Esophagus (tissue), 2 donors: Measurements from ENCODE around the gene CYP2W1. TPM values are rescaled to one million over a fixed set of nuclear protein-coding genes. Genes with fewer than 3 reads are reported as not detected.

ENCODE experiments used
- H3K27ac ChIP-seq, 2 donors: one replicate each; pipeline ENCODE4 v1.5.1; 2013; ENCODE audit warnings: low read depth in 2 of 2, mild to moderate bottlenecking in 2 of 2, inconsistent platforms in 1 of 2, low read length in 1 of 2, moderate library complexity in 1 of 2
- H3K27me3 ChIP-seq, 2 donors: one replicate each; pipeline ENCODE4 v1.6.1; 2013; ENCODE audit warnings: low read length in 2 of 2, control low read depth in 1 of 2, mild to moderate bottlenecking in 1 of 2; ENCODE audit not compliant: insufficient read depth in 2 of 2, control insufficient read depth in 1 of 2
- H3K36me3 ChIP-seq, 2 donors: one replicate each; pipeline ENCODE4 v1.6.1; 2013; ENCODE audit warnings: low read length in 1 of 2; ENCODE audit not compliant: control insufficient read depth in 2 of 2, insufficient read depth in 2 of 2
- H3K4me1 ChIP-seq, 2 donors: one replicate each; pipeline ENCODE4 v1.6.1; 2013; ENCODE audit warnings: low read length in 1 of 2; ENCODE audit not compliant: control insufficient read depth in 2 of 2, insufficient read depth in 2 of 2
- H3K4me3 ChIP-seq, 2 donors: one replicate each; pipeline ENCODE4 v1.5.1; 2013; ENCODE audit warnings: low read length in 2 of 2, mild to moderate bottlenecking in 2 of 2, low read depth in 1 of 2, moderate library complexity in 1 of 2
- H3K9me3 ChIP-seq, 2 donors: one replicate each; pipeline ENCODE4 v1.6.1; 2013; ENCODE audit warnings: mild to moderate bottlenecking in 2 of 2, low read depth in 1 of 2, low read length in 1 of 2, moderate library complexity in 1 of 2; ENCODE audit not compliant: control insufficient read depth in 2 of 2, insufficient read depth in 1 of 2
- WGBS, 2 donors: extraction: QIAGEN DNeasy Blood & Tissue Kit; methylation state at CpG; one replicate each; pipeline ENCODE4 v1.1.7; 2013; 5-methylcytosine and 5-hydroxymethylcytosine counted together
- polyA plus RNA-seq, 2 donors: library from polyadenylated mRNA; stranded (reverse); fragments of 200-250 nt; gene quantifications; one replicate each; pipeline ENCODE4 v1.2.3, GENCODE V29; 2013
- donor health status: healthy with polysubstance abuse.
- donor health status: Bipolar disorder and iron deficiency.

CYP2W1 gene
- polyA plus RNA-seq, 2 donors, result 0.48 to 1.5 TPM

GRCh38 chr7:1027242-1028043 is 44.5 kb downstream of the CYP2W1 start:
- Histone ChIP-seq H3K27me3 (no peaks in the 10 kb centered on the region), H3K27ac (peak overlapping the region; percentile 90), H3K4me3 (peak overlapping the region; percentile 55 to 69), H3K4me1 (peaks cover 0 to 11% of the 10 kb centered on the region in 2 donors), H3K36me3 (peaks cover 0 to 6% of the 10 kb centered on the region in 2 donors), H3K9me3 (no peaks in the 10 kb centered on the region)
- WGBS, 2 donors, result 36 to 40% methylated on average over 69 of the region's 69 CpGs

GRCh38 chr7:1028044-1028770 is 45.2 kb downstream of the CYP2W1 start:
- peaks cover 0 to 11% of the 10 kb centered on the region in 2 donors for H3K4me1 ChIP-seq

GRCh38 chr7:1028775-1029636 is 46.0 kb downstream of the CYP2W1 start:
- H3K9me3 ChIP-seq, result no peaks in the 10 kb centered on the region
- peaks cover 0 to 6% of the 10 kb centered on the region in 2 donors for H3K36me3 ChIP-seq
- H3K4me3 ChIP-seq, result peak overlapping the region; percentile 55 to 69
- peak overlapping the region; percentile 90 for H3K27ac ChIP-seq
- H3K27me3 ChIP-seq, result no peaks in the 10 kb centered on the region
- WGBS, 2 donors, result 53 to 55% methylated on average over 18 of the region's 18 CpGs
- peaks cover 0 to 11% of the 10 kb centered on the region in 2 donors for H3K4me1 ChIP-seq

More at GRCh38 chr7:1028044-1028770, 45.2 kb downstream of the CYP2W1 start:
- no peaks in the 10 kb centered on the region for H3K27me3 ChIP-seq
- peak overlapping the region; percentile 90 for H3K27ac ChIP-seq
- H3K4me3 ChIP-seq, result peak overlapping the region; percentile 55 to 69
- 1 to 3% methylated on average over 36 to 77 of the region's 77 CpGs for WGBS, 2 donors
- no peaks in the 10 kb centered on the region for H3K9me3 ChIP-seq
- H3K36me3 ChIP-seq, result peaks cover 0 to 6% of the 10 kb centered on the region in 2 donors

GRCh38 chr7:1029637-1030443 is 46.9 kb downstream of the CYP2W1 start:
- Histone ChIP-seq H3K27me3 (no peaks in the 10 kb centered on the region), H3K4me1 (peaks cover 0 to 11% of the 10 kb centered on the region in 2 donors), H3K9me3 (no peaks in the 10 kb centered on the region), H3K4me3 (no peak overlapping the region), H3K27ac (no peak overlapping the region), H3K36me3 (peaks cover 0 to 6% of the 10 kb centered on the region in 2 donors)
- WGBS, 2 donors, result 93 to 94% methylated on average over 33 of the region's 33 CpGs

- peaks cover 2 to 7% of the 10 kb centered on the region in 2 donors for H3K36me3 ChIP-seq
- H3K4me3 ChIP-seq, result no peak overlapping the region
- 84 to 88% methylated on average over 12 of the region's 12 CpGs for WGBS, 2 donors
- no peak overlapping the region for H3K27ac ChIP-seq
- no peaks in the 10 kb centered on the region for H3K9me3 ChIP-seq
- no peaks in the 10 kb centered on the region for H3K27me3 ChIP-seq
- H3K4me1 ChIP-seq, result peaks cover 0 to 11% of the 10 kb centered on the region in 2 donors
Measured at GRCh38 chr7:1030444-1031070, 47.6 kb downstream of the CYP2W1 start.

GRCh38 chr7:1031716-1032455 is 48.9 kb downstream of the CYP2W1 start:
- 95 to 96% methylated on average over 25 to 30 of the region's 33 CpGs for WGBS, 2 donors
- Histone ChIP-seq H3K4me3 (no peak overlapping the region), H3K27me3 (no peaks in the 10 kb centered on the region), H3K27ac (no peak overlapping the region), H3K4me1 (peaks cover 0 to 11% of the 10 kb centered on the region in 2 donors), H3K36me3 (peaks cover 2 to 5% of the 10 kb centered on the region in 2 donors), H3K9me3 (no peaks in the 10 kb centered on the region)

GRCh38 chr7:1032536-1033181 is 49.7 kb downstream of the CYP2W1 start:
- Histone ChIP-seq H3K9me3 (no peaks in the 10 kb centered on the region), H3K27ac (no peak overlapping the region), H3K36me3 (peaks cover 2 to 5% of the 10 kb centered on the region in 2 donors), H3K4me3 (no peak overlapping the region), H3K27me3 (no peaks in the 10 kb centered on the region), H3K4me1 (peaks cover 0 to 6% of the 10 kb centered on the region in 2 donors)
- 93% methylated on average over 24 to 25 of the region's 25 CpGs for WGBS, 2 donors
